H9 (cell line): ENCODE results near the gene MCAM. TPM values are rescaled to one million over a fixed set of nuclear protein-coding genes. Genes with fewer than 3 reads are reported as not detected.

Source experiments
- DNase-seq: peaks from one replicate; pipeline ENCODE4 v3.0.0-alpha.2; 2017
- H2AFZ ChIP-seq: one replicate; pipeline ENCODE4 v1.6.1; 2013; ENCODE audit warnings: mild to moderate bottlenecking, low read length, control low read depth, moderate library complexity
- H2AK5ac ChIP-seq: 2 replicates; pipeline ENCODE4 v1.6.1; 2013; ENCODE audit warnings: low read length, control low read depth, mixed read lengths; ENCODE audit not compliant: insufficient read length
- H2BK120ac ChIP-seq: one replicate; pipeline ENCODE4 v1.6.1; 2013; ENCODE audit warnings: low read depth, mild to moderate bottlenecking, low read length, control low read depth, inconsistent platforms; ENCODE audit not compliant: poor library complexity, severe bottlenecking
- H2BK12ac ChIP-seq: 2 replicates; pipeline ENCODE4 v1.6.1; 2013; ENCODE audit warnings: low read length, control low read depth, mixed read lengths, low read depth; ENCODE audit not compliant: insufficient read length
- H2BK15ac ChIP-seq: 2 replicates; pipeline ENCODE4 v1.6.1; 2013; ENCODE audit warnings: low read depth, low read length, control low read depth
- H2BK20ac ChIP-seq: one replicate; pipeline ENCODE4 v1.6.1; 2013; ENCODE audit warnings: low read depth, mild to moderate bottlenecking, low read length, control low read depth, inconsistent platforms; ENCODE audit not compliant: poor library complexity, severe bottlenecking
- H2BK5ac ChIP-seq: 2 replicates; pipeline ENCODE4 v1.6.1; 2013; ENCODE audit warnings: low read length, control low read depth, mixed read lengths; ENCODE audit not compliant: insufficient read length
- H3K14ac ChIP-seq: 2 replicates; pipeline ENCODE4 v1.6.1; 2013; ENCODE audit warnings: low read length, control low read depth; ENCODE audit not compliant: insufficient read depth
- H3K18ac ChIP-seq: 2 replicates; pipeline ENCODE4 v1.6.1; 2013; ENCODE audit warnings: low read depth, mild to moderate bottlenecking, mixed read lengths, low read length, control low read depth; ENCODE audit not compliant: insufficient read length
- H3K23ac ChIP-seq: 2 replicates; pipeline ENCODE4 v1.6.1; 2013; ENCODE audit warnings: low read length, control low read depth, mixed read lengths, low read depth; ENCODE audit not compliant: insufficient read length
- H3K23me2 ChIP-seq: 2 replicates; pipeline ENCODE4 v1.6.1; 2013; ENCODE audit warnings: low read depth, mild to moderate bottlenecking, mixed read lengths, low read length, control low read depth; ENCODE audit not compliant: insufficient read length, poor library complexity, severe bottlenecking
- H3K27ac ChIP-seq: 2 replicates; pipeline ENCODE4 v1.5.1; 2013; ENCODE audit warnings: low read length, control low read depth, mixed read lengths, low read depth; ENCODE audit not compliant: insufficient read length
- H3K27me3 ChIP-seq: 2 replicates; pipeline ENCODE4 v1.6.1; 2013; ENCODE audit warnings: low read length, control low read depth, inconsistent platforms; ENCODE audit not compliant: insufficient read depth
- H3K4ac ChIP-seq: 2 replicates; pipeline ENCODE4 v1.6.1; 2013; ENCODE audit warnings: low read depth, mild to moderate bottlenecking, control low read depth, inconsistent platforms, low read length, moderate library complexity
- H3K4me1 ChIP-seq: 2 replicates; pipeline ENCODE4 v1.6.1; 2013; ENCODE audit warnings: low read length, control low read depth, inconsistent platforms; ENCODE audit not compliant: insufficient read depth
- H3K4me2 ChIP-seq: 2 replicates; pipeline ENCODE4 v1.6.1; 2013; ENCODE audit warnings: low read length, control low read depth, mixed read lengths; ENCODE audit not compliant: insufficient read length, insufficient read depth
- H3K56ac ChIP-seq: 2 replicates; pipeline ENCODE4 v1.6.1; 2013; ENCODE audit warnings: low read depth, mild to moderate bottlenecking, mixed read lengths, low read length, control low read depth; ENCODE audit not compliant: insufficient read length
- H3K79me1 ChIP-seq: 2 replicates; pipeline ENCODE4 v1.6.1; 2013; ENCODE audit warnings: low read depth, mild to moderate bottlenecking, moderate library complexity, low read length, control low read depth, inconsistent platforms; ENCODE audit not compliant: insufficient read depth, poor library complexity, severe bottlenecking
- H3K79me2 ChIP-seq: 2 replicates; pipeline ENCODE4 v1.6.1; 2013; ENCODE audit warnings: low read length, control low read depth, inconsistent platforms; ENCODE audit not compliant: insufficient read depth
- H3K9ac ChIP-seq: 2 replicates; pipeline ENCODE4 v1.6.1; 2013; ENCODE audit warnings: low read length, control low read depth, mixed read lengths; ENCODE audit not compliant: insufficient read length; ENCODE audit errors: extremely low read depth
- H3K9me3 ChIP-seq: one replicate; pipeline ENCODE4 v1.6.1; 2013; ENCODE audit warnings: low read depth, low read length, inconsistent platforms; ENCODE audit not compliant: control insufficient read depth
- H3T11ph ChIP-seq: one replicate; pipeline ENCODE4 v1.6.1; 2013; ENCODE audit warnings: mild to moderate bottlenecking, low read length, control low read depth, inconsistent platforms
- H4K20me1 ChIP-seq: one replicate; pipeline ENCODE4 v1.6.1; 2013; ENCODE audit not compliant: control insufficient read depth, insufficient read length, insufficient read depth
- H4K5ac ChIP-seq: 2 replicates; pipeline ENCODE4 v1.6.1; 2013; ENCODE audit warnings: low read depth, mild to moderate bottlenecking, mixed read lengths, low read length, control low read depth; ENCODE audit not compliant: insufficient read length
- H4K8ac ChIP-seq: replicated peaks from 2 replicates; pipeline ENCODE4 v1.6.1; 2013; ENCODE audit warnings: low read length, control low read depth, mixed read lengths, low read depth; ENCODE audit not compliant: insufficient read length
- H4K91ac ChIP-seq: 2 replicates; pipeline ENCODE4 v1.6.1; 2013; ENCODE audit warnings: low read depth, mild to moderate bottlenecking, moderate library complexity, mixed read lengths, low read length, control low read depth; ENCODE audit not compliant: insufficient read length
- H3K27ac Mint-ChIP-seq, 3 experiments: 2 replicates in 2 of 3; 3 replicates in 1 of 3; pipeline ENCODE4 v1.8.0; 2020 to 2021; ENCODE audit warnings: mixed read lengths in 3 of 3, mild to moderate bottlenecking in 1 of 3, moderate library complexity in 1 of 3
- H3K27me3 Mint-ChIP-seq: 2 replicates; pipeline ENCODE4 v1.8.0; 2021; ENCODE audit warnings: low read depth, mild to moderate bottlenecking, moderate library complexity, mixed read lengths
- H3K36me3 Mint-ChIP-seq, 3 experiments: 2 replicates in 2 of 3; 3 replicates in 1 of 3; pipeline ENCODE4 v1.8.0; 2020 to 2021; ENCODE audit warnings: low read depth in 3 of 3, mixed read lengths in 3 of 3; ENCODE audit not compliant: insufficient read depth in 1 of 3
- H3K4me1 Mint-ChIP-seq, 2 experiments: 2 replicates each; pipeline ENCODE4 v1.8.0; 2020; ENCODE audit warnings: mixed read lengths in 2 of 2
- H3K4me3 Mint-ChIP-seq, 2 experiments: 2 replicates in 1 of 2; 3 replicates in 1 of 2; pipeline ENCODE4 v1.8.0; 2020 to 2021; ENCODE audit warnings: mild to moderate bottlenecking in 2 of 2, mixed read lengths in 2 of 2, moderate library complexity in 1 of 2
- H3K9me3 Mint-ChIP-seq, 2 experiments: 2 replicates in 1 of 2; 3 replicates in 1 of 2; pipeline ENCODE4 v1.8.0; 2020; ENCODE audit warnings: mild to moderate bottlenecking in 2 of 2, mixed read lengths in 2 of 2, moderate library complexity in 1 of 2
- CTCF ChIP-seq: fragments of 200-600 bp; sonication (generic); conservative IDR thresholded peaks from 3 replicates; pipeline ENCODE4 v1.8.0; 2021; ENCODE audit warnings: antibody characterized with exemption, mild to moderate bottlenecking
- WGBS: extraction: QIAGEN DNeasy Blood & Tissue Kit; methylation state at CpG from one replicate; pipeline ENCODE4 v1.1.7; 2013; ENCODE audit warnings: missing lambda C conversion rate, low lambda C conversion rate, mixed read lengths; ENCODE audit not compliant: insufficient read length; ENCODE audit errors: extremely low coverage; 5-methylcytosine and 5-hydroxymethylcytosine counted together
- total RNA-seq: library from RNA; stranded (reverse); gene quantifications from 2 replicates; pipeline ENCODE4 v1.2.1, GENCODE V29; 2021

MCAM gene
- total RNA-seq, 1 experiment from 2014 or later, result 21.5 TPM

- H3K4me3 Mint-ChIP-seq, result no peak overlapping the region; a peak in 1 of 5 replicates
- no peak overlapping the region for H4K8ac ChIP-seq
- H2BK15ac ChIP-seq, result no peak overlapping the region
- H3K14ac ChIP-seq, result no peak overlapping the region
- no peak overlapping the region for H3K27ac ChIP-seq
- H4K20me1 ChIP-seq, result no peaks in the 10 kb centered on the region
- no peak overlapping the region for H2BK5ac ChIP-seq
- H3K79me2 ChIP-seq, result no peaks in the 10 kb centered on the region
- H3K4ac ChIP-seq, result no peak overlapping the region
- H3K27me3 Mint-ChIP-seq, result peaks cover 77% of the 10 kb centered on the region
- no peak overlapping the region for H3K56ac ChIP-seq
- no peaks in the 10 kb centered on the region; the same call in 1 of the 2 replicates for H3K27me3 ChIP-seq
- no peak overlapping the region for H4K5ac ChIP-seq
- H3T11ph ChIP-seq, result no peak overlapping the region
- no peak overlapping the region for H2BK20ac ChIP-seq
- H3K27ac Mint-ChIP-seq, result no peak overlapping the region
- no peak for TF ChIP-seq CTCF
- no peak for DNase-seq
- H3K23ac ChIP-seq, result no peak overlapping the region
- H3K4me2 ChIP-seq, result no peak overlapping the region
- H2AK5ac ChIP-seq, result no peak overlapping the region
- H3K18ac ChIP-seq, result no peak overlapping the region
- H2BK120ac ChIP-seq, result no peak overlapping the region
- H3K23me2 ChIP-seq, result no peaks in the 10 kb centered on the region
- H2BK12ac ChIP-seq, result no peak overlapping the region
- H3K9me3 Mint-ChIP-seq, result 0 out of 5 replicates have a peak, but pooled peaks cover 0 to 4% of the 10 kb centered on the region in 2 experiments
- no peak overlapping the region for H4K91ac ChIP-seq
- H3K9me3 ChIP-seq, result no peaks in the 10 kb centered on the region
- H3K79me1 ChIP-seq, result no peaks in the 10 kb centered on the region
- peaks cover 5 to 15% of the 10 kb centered on the region in 2 experiments; a peak in 2 of 4 replicates for H3K4me1 Mint-ChIP-seq
- H2AFZ ChIP-seq, result no peak overlapping the region
- no peaks in the 10 kb centered on the region for H3K4me1 ChIP-seq
- H3K36me3 Mint-ChIP-seq, result no peaks in the 10 kb centered on the region
- WGBS, result no CpG with 5 or more reads among the region's 2 CpGs
- no peak overlapping the region for H3K9ac ChIP-seq
Measured at GRCh38 chr11:119347242-119347641, 30.3 kb upstream of the MCAM start.
